ENCODE measurements around the gene MEIS1. TPM values are rescaled to one million over a fixed set of nuclear protein-coding genes. Genes with fewer than 3 reads are reported as not detected.

Gene MEIS1
- total RNA-seq, 1 experiment from 2014 or later, result 11.5 TPM

DNA sequence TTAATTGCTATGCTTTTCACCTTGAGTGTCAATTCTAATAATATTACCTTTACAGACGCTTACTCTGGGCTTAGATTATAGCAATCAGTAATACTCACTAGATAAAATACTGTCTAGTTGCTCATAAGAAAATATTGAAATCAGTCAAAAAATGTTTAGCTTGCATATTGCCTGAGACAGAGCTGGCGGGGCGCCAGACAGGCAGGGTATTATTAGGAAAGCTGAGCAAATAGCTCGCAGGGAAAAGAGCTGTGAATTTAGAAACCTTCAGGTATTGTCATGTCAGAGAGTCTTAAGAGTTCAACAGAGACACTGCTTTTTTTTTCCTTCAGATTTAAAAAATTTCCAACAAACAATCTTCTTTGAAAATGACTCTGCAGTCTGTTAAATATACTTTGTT, 118.4 kb downstream of the MEIS1 start:
- H3K27me3 Mint-ChIP-seq (ENCODE audit: unreplicated experiment), result no peaks in the 10 kb centered on the region
- H3K4me3 Mint-ChIP-seq (ENCODE audit: low read depth, unreplicated experiment), result no peak overlapping the region
- no peaks in the 10 kb centered on the region for H3K36me3 Mint-ChIP-seq (ENCODE audit: insufficient read depth, unreplicated experiment)
- H3K4me1 Mint-ChIP-seq (ENCODE audit: low read depth, unreplicated experiment), result no peaks in the 10 kb centered on the region
- BruUV-seq (replicated peaks), result no TSS peak
- intact Hi-C loops (cut with micrococcal nuclease; ENCODE audit: unreplicated experiment), result no loop called here
- peak; percentile 17 for DNase-seq
- CTCF ChIA-PET, result interaction anchor here (0.7 kb wide), 1 partner anchor 115 kb away, joined by 5 read pairs; no protein-coding TSS in a partner anchor
- H3K9me3 Mint-ChIP-seq (ENCODE audit: low read depth, unreplicated experiment), result no peaks in the 10 kb centered on the region
- TF ChIP-seq, protein P1, sequence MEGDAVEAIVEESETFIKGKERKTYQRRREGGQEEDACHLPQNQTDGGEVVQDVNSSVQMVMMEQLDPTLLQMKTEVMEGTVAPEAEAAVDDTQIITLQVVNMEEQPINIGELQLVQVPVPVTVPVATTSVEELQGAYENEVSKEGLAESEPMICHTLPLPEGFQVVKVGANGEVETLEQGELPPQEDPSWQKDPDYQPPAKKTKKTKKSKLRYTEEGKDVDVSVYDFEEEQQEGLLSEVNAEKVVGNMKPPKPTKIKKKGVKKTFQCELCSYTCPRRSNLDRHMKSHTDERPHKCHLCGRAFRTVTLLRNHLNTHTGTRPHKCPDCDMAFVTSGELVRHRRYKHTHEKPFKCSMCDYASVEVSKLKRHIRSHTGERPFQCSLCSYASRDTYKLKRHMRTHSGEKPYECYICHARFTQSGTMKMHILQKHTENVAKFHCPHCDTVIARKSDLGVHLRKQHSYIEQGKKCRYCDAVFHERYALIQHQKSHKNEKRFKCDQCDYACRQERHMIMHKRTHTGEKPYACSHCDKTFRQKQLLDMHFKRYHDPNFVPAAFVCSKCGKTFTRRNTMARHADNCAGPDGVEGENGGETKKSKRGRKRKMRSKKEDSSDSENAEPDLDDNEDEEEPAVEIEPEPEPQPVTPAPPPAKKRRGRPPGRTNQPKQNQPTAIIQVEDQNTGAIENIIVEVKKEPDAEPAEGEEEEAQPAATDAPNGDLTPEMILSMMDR (IDR thresholded peaks at IDR 0.05; ENCODE audit: unreplicated experiment), result no peak
- no peak overlapping the region for H3K27ac Mint-ChIP-seq (ENCODE audit: unreplicated experiment)

GRCh38 chr2:66555091-66555490, 120.2 kb downstream of the MEIS1 start:
- H3K4me1 Mint-ChIP-seq (ENCODE audit: low read depth, unreplicated experiment), result no peaks in the 10 kb centered on the region
- H3K4me3 Mint-ChIP-seq (ENCODE audit: low read depth, unreplicated experiment), result no peak overlapping the region
- intact Hi-C loops (cut with micrococcal nuclease; ENCODE audit: unreplicated experiment), result no loop called here
- H3K27ac Mint-ChIP-seq (ENCODE audit: unreplicated experiment), result no peak overlapping the region
- TF ChIP-seq, protein P1 (IDR thresholded peaks at IDR 0.05; ENCODE audit: unreplicated experiment), result no peak
- CTCF ChIA-PET, result interaction anchor here (0.6 kb wide), 1 partner anchor 24 kb away, joined by 3 read pairs; no protein-coding TSS in a partner anchor
- no TSS peak for BruUV-seq (replicated peaks)
- H3K9me3 Mint-ChIP-seq (ENCODE audit: low read depth, unreplicated experiment), result no peaks in the 10 kb centered on the region
- no peaks in the 10 kb centered on the region for H3K27me3 Mint-ChIP-seq (ENCODE audit: unreplicated experiment)
- H3K36me3 Mint-ChIP-seq (ENCODE audit: insufficient read depth, unreplicated experiment), result no peaks in the 10 kb centered on the region
- no peak for DNase-seq

DNA sequence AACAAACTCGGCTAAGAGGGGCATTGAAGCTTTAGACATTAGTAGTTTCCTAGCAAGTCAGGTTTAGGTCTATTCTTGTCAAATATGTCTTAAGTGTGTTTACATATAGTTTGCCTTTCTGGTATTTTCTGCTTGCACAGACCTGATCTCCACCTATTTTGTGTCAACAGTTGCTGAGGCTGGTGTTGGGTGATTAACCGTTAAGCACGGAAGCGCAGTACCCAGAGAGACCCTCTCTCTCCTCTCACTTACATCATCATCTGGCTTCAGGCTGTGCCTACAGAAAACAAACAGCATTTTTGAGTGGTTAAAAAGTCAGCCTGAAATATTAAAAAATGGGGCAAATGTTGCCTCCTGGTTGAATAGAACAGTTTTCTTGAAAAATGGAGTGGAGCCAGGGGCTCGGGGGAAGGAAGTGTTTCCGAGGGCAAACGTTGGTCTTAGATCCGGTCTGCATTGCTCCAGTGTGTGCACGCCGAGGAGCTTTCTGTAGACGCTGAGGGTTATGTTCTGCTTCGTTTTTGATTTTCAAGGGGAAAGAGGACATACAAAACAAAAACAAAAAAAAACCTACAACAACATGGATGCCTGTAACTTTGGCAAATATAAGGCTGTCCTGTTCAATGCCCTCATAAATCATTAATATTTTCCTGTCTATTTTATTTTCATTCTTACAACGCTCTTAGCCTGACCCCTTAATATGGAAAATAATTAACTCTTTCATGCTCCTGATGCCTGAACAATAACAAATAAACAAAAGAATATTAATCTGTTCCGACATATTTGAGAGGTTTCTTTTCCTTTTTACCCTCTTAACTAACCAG, 120.8 kb downstream of the MEIS1 start:
- no peak for DNase-seq
- Mint-ChIP-seq H3K27ac (ENCODE audit: unreplicated experiment) (no peak overlapping the region), H3K27me3 (ENCODE audit: unreplicated experiment) (no peaks in the 10 kb centered on the region), H3K4me3 (ENCODE audit: low read depth, unreplicated experiment) (no peak overlapping the region), H3K9me3 (ENCODE audit: low read depth, unreplicated experiment) (no peaks in the 10 kb centered on the region), H3K4me1 (ENCODE audit: low read depth, unreplicated experiment) (no peaks in the 10 kb centered on the region), H3K36me3 (ENCODE audit: insufficient read depth, unreplicated experiment) (no peaks in the 10 kb centered on the region)
- no TSS peak for BruUV-seq (replicated peaks)
- CTCF ChIA-PET, result interaction anchor here (0.6 kb wide), 1 partner anchor 23 kb away, joined by 3 read pairs; no protein-coding TSS in a partner anchor
- TF ChIP-seq, protein P1 (IDR thresholded peaks at IDR 0.05; ENCODE audit: unreplicated experiment), result no peak
- intact Hi-C loops (cut with micrococcal nuclease; ENCODE audit: unreplicated experiment), result no loop called here

DNA sequence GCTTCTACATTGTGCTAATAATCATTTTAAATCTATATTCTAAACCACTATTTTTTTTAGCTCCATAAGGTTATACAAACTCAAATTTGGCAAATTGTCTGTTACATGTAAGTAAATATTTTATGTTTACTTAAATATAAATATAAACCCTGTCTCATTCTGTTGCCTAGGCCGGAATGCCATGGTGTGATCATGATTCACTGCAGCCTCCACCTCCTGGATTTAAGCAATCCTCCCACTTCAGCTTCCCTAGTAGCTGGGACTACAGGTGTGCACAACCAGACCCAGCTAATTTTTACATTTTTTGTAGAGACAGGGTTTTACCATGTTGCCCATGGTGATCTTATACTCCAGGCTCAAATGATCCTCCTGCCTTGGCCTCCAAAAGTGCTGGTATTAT, 124.7 kb downstream of the MEIS1 start:
- Mint-ChIP-seq H3K9me3 (ENCODE audit: low read depth, unreplicated experiment) (no peaks in the 10 kb centered on the region), H3K4me3 (ENCODE audit: low read depth, unreplicated experiment) (no peak overlapping the region), H3K36me3 (ENCODE audit: insufficient read depth, unreplicated experiment) (no peaks in the 10 kb centered on the region), H3K4me1 (ENCODE audit: low read depth, unreplicated experiment) (no peaks in the 10 kb centered on the region), H3K27ac (ENCODE audit: unreplicated experiment) (no peak overlapping the region), H3K27me3 (ENCODE audit: unreplicated experiment) (no peaks in the 10 kb centered on the region)
- CTCF ChIA-PET, result interaction anchor here (0.7 kb wide), 1 partner anchor 701 kb away, joined by 6 read pairs; no protein-coding TSS in a partner anchor
- intact Hi-C loops (cut with micrococcal nuclease; ENCODE audit: unreplicated experiment), result no loop called here
- DNase-seq, result no peak
- TF ChIP-seq, protein P1 (IDR thresholded peaks at IDR 0.05; ENCODE audit: unreplicated experiment), result no peak
- no TSS peak for BruUV-seq (replicated peaks)

All from Calu3 (cell line).